GM19395 (cell line): Measurements from ENCODE around the gene SLC22A17.

ENCODE experiments used
- ATAC-seq: cut with Tn5 transposase; IDR thresholded peaks from one replicate; pipeline ENCODE4 v1.9.1; 2021; ENCODE audit warnings: mild to moderate bottlenecking, moderate library complexity; ENCODE audit not compliant: unreplicated experiment

SLC22A17 gene

GRCh38 chr14:23316300-23316699 lies 36.4 kb downstream of the SLC22A17 start:
- ATAC-seq, result no peak

- ATAC-seq, result no peak
Observed at GRCh38 chr14:23310546-23310945, 42.1 kb downstream of the SLC22A17 start.

GRCh38 chr14:23308721-23309445 lies 43.8 kb downstream of the SLC22A17 start:
- ATAC-seq, result no peak

DNA sequence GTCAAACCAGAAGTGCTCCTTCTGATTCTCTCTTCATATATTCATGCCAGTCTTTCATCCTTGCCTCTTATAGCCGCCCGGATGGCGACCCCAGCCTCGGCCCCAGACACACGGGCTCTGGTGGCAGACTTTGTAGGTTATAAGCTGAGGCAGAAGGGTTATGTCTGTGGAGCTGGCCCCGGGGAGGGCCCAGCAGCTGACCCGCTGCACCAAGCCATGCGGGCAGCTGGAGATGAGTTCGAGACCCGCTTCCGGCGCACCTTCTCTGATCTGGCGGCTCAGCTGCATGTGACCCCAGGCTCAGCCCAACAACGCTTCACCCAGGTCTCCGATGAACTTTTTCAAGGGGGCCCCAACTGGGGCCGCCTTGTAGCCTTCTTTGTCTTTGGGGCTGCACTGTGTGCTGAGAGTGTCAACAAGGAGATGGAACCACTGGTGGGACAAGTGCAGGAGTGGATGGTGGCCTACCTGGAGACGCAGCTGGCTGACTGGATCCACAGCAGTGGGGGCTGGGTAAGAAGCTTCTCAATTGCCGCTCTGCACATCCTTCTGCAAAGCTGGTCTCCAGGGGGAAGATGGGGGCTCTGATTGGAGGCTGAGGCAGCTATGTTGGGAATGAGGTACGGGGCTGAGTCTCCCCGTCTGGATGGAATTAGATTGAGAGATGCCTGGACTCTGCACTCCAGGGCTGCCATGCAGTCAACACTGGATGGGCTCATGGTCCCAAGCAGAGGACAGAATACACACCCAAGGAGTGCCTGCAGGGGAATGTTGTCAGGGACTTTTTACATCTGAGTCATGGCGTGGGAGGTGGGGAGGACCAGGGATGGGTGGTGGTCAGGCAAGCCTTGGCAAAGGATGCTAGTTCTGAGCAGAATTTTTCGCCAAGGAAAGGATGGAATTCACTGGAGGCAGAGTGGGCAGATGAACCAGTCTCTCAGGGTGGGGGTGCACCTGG lies 44.7 kb downstream of the SLC22A17 start:
- ATAC-seq, result no peak

GRCh38 chr14:23307146-23307530 lies 45.5 kb downstream of the SLC22A17 start:
- ATAC-seq, result no peak

DNA sequence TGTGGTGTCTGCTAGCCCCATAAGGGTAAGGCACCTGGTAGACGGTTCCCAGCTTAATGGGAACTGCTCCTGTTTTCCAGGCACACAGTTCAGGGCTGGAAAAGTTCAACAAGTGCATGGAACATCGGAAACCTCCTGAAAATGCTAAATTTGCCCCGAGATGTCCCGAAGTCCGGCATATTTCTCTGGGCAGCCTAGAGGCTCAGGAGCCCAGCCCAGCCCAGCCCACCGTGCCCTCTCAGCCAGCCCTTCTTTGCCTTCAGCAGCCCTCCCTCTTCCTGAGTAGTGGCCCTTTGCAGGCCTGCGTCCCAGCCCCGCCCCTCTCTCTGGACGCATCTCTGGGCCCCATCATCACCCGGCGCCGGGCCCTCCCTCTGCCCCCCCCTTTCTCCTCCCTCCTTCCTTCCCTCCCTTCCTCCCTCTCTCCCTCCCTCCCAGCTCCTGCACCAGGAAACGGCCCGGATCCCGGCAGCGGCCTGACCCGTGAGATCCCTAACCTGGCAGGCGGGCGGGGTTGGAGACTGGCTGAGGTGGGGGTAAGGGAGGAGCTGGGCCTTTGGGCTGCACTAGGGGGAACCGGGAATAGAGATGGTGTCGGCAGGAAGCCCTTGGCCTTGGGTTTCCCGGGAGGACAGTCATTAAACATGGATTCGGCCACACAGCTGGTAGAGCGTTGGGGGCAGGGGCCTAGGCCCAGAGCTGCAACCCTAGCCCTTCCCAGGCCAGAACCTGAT lies 46.1 kb downstream of the SLC22A17 start, which contains the start of gene BCL2L2:
Gene BCL2L2 (plus strand): TSS at position 422 of the 734 bp plus-strand sequence. CDS start 935 bp downstream, outside the sequence.
- no peak for ATAC-seq

DNA sequence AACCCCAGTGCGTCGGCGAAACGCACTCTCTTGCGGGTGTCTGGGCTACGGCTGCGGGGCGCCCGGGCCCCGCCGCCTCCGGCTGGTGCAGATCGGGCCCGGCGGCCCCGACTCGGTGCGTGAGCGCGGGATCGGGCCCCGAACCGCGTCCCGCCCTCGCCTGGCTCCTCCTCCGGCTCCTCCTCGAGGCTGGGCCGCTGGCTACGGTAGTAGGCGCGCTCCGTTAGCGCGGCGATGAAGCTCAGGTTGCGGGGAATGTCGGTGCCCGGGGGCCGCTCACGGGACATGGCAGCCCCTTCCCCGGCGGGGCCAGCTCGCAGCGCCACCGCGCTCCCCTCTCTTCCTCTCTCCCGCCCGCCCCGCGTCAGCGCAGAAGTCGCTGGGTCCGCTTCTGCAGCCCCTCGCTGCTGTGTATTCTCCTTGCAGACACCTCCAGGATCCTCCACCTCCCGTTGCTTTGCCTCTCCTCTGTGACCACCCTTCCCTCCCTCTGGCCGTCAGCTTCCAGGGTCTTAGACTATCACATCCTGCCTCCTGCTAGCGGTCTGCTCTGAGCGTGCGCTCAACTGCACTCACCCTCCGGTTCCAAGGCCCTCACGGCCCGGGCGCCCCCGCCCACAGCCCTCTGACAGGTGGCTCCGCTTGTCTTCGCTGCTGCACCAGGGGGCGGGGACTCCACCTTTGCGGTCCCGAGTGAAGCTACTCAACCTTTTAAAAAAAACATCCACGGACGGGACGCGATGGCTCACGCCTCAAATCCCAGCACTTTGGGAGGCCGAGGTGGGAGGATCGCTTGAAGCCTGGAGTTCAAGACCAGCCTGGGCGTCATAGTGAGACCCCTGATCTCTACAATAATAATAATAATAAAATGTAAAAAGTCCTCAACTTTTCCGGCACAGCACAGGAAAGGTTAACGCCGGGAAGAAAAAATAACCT lies 50.1 kb downstream of the SLC22A17 start, which contains the start of gene PPP1R3E:
Gene PPP1R3E (minus strand): TSS at position 570 of the 936 bp plus-strand sequence. CDS start 283 bp downstream, at position 287.
- ATAC-seq, result peak; percentile 40

DNA sequence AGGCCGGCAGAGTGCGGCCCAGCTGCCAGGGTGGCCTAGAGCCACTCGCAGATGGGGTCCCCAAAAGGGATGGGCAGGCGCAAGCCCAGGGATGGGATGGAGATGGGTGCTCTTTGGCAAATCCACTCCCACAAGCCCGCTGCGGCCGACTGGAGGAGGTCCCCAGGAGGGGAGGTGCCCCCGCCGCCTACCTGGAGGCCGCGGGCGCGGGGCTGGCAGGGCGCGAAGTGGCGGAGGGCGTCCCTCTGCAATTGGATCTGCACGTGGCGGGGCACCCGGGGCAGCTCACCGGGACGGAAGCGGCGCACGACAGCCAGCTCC lies 50.8 kb downstream of the SLC22A17 start:
- ATAC-seq, result peak; percentile 26

DNA sequence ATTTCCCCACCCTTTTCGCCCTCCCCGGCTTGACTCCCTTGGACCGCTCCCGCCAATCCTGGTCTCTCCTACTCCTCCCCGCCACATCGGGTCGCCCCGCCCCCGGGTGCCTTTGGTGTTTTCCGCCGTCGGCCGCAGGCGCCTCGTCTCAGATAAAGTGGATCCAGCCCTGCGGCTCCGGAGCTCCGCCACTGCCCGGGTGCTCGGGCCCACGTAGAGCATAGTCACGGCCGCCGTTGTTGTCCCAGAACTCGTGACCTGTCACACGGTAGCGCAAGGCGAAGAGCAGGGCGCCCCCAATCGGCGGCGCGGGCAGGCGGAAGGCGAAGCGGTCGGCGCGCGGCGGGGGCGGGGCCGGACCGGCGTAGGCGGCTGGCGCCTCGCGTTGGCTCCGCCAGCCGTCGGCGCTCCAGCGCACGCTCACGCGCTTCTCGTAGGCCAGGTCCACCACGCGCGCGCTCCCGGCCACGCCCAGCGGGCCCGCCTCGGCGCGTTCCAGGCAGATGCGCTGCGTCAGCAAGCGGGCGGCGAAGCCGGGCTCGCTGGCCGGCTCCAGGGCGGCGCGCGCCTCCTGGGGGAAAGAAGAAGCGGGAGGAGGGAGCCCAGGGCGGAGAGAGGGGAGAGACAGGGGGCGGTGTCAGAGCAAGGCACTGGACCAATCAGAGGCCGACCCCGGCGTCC lies 51.3 kb downstream of the SLC22A17 start:
- ATAC-seq, result peak; percentile 76

DNA sequence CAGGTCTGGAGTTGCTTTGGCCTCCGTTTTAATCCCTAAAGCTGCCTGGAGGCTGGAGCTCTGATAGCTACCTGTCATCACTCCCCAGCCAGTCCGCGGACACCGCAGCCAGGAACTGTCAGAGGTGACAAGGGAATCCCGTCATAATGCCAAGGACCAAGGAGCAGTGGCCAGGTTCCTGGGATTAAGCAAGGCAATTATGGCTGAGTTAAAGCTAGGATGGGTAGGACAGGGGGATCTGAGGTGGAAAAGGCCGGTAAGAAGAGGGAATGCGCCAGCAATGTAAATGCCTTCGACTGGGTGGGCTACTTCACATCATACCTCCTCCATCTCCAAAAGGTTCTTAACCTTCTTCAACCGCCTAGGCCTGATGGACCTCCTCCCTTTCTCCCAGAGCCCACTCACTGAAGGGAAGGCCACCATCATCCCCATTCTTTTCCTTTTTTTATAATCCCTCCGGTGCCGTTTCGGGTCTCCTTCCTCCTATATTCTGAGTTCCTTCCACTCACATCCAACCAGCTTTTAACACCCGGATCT lies 51.9 kb downstream of the SLC22A17 start:
- ATAC-seq, result no peak

DNA sequence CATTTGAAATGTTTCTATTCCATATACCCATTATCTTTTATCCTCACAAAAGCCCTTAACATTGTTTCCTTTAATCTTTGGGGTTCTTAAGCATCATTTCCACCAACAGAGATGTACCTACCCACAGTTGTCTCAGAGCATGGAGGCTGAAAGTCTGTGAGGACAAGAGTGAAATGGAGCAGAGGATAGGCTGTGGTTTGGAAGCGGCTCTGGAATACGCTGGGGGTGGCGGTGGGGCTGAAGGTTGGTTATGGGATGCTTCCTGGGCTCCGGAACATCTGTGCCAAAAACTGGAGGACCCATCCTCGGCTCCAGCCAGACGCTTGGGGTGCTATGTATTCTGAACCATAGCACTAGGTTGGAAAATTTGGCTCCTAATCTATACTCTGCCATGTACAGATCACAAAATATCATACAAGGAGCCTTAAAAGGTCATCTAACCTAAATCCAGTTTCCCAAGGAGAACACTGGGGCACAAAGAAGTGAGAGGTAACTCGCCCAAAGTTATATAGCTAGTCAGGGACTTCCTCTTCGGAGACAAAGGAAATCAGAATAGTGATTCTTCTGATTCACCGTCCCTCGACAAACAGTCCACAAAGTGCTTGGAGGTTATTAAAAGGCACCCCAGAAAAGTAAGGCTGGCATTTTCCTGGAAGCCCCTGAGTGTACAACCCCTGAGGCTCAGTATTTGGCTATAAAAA lies 52.6 kb downstream of the SLC22A17 start:
- no peak for ATAC-seq

GRCh38 chr14:23299211-23299957 lies 53.3 kb downstream of the SLC22A17 start:
- ATAC-seq, result no peak

GRCh38 chr14:23297611-23298277 lies 54.9 kb downstream of the SLC22A17 start:
- no peak for ATAC-seq

DNA sequence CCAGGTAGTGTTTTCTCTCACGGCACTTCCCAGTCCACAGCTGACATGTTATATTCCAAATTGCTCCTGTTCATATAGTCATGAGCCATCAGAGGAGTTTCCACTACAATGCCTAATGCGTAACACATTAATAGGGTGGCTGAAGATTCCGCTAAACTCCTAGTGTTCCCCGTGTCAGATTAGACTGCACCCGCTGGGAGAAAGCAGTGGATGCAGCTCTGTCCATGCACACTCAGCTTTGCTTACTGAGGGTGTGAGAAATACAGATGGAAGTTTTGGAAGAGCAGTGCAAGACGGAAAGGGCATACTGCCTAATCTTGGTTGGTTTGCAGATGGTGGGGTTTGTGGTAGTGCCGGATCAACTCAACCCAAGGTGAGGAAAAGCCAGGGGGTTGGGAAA lies 55.6 kb downstream of the SLC22A17 start:
- no peak for ATAC-seq
